Stimulated activated CD4-positive, alpha-beta T cell treated with anti-CD3 and anti-CD28 coated beads, TNF-alpha, amount 100 ng/mL, for 48 hours (primary cell): ENCODE measurements around the gene DENND1A.
"Not testable (repeated sequence)": the region's sequence is repeated elsewhere in the genome, so short reads cannot be mapped to it uniquely, and the experiment has no call there.

Experiments used
- DNase-seq, 3 donors: peaks; one replicate each; pipeline ENCODE4 v3.0.0-alpha.2; 2020; ENCODE audit warnings: low read depth in 3 of 3

Gene DENND1A

DNA sequence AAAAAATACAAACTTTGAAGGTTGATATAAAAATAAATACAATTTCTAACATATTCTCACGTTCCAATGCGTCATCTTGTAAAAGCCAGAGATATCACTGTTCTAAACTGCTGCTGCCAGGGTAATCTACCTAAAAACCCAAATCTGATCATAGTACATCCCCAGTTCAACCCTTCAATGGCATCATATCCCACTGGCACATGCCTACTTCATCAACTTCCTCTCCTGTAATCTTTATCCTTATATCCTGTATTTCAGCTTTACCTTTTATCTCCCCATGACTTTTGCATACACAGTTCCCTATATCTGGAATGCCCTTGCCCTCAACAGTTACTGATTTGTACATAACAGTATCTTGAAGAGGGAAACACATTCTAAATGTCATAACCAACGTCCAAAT lies 7.5 kb downstream of the DENND1A start:
- DNase-seq: no peak

DNA sequence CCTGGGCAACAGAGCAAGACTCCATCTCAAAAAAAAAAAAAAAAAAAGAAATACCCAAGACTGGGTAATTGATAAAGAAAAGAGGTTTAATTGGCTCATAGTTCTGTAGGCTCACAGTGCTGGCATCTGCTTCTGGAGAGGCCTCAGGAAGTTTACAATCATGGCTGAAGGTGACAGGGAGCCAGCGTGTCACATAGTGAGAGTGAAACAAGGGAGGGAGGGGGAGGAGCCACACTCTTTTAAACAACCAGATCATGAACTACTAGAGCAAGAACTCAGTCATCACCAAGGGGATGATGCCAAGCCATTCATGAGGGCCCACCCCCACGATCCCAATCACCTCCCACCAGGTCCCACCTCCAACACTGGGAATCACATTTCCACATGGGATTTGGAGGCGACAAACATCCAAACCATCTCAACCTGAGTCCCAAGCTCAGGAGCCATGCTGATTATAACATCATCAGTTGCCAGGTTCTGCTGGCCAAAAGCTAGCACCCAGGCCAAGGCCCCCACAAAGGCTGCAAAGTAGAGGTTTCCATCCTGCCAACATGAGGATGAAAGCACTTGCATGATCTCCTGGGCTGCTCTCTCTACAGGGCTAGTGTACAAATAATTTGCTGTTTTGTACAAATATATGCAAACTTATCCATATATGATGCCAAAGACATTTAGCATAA lies 15.3 kb downstream of the DENND1A start:
- peak in 1 of 3 donors; percentile 32 for DNase-seq

DNA sequence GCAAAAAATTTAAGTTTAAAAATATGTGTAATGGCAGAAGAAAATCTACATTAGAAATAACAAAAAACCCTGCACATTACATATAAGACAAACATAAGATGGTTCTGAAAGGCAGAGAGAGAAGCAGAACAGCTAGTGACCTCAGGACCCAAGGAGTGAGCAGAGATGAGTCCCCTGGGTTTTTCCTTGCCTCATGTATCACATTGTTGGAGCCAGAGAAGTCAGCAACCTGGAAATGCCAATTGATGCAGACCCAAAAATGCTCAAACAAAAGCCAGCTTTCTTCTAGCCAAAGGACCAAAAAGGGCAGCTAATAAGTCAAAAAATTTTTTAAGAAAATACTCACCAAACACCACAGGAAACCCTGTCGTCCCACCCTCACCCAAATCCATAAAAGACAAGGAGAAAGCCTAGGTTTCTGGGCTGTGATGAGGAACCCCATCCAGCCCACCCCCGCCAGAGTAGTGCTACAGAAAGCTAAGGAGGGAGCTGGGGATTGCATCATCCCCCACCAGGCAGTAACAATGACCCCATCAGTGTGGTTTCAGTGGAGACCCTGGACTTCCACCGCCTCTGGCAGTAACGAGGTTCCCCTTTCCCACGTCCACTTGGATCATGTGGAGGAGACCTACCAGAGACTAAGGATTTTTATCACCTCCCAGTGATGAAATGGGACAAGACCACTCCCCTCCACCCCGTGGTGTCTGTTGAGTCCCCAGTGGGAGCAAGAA lies 17.6 kb downstream of the DENND1A start:
- DNase-seq: no peak

DNA sequence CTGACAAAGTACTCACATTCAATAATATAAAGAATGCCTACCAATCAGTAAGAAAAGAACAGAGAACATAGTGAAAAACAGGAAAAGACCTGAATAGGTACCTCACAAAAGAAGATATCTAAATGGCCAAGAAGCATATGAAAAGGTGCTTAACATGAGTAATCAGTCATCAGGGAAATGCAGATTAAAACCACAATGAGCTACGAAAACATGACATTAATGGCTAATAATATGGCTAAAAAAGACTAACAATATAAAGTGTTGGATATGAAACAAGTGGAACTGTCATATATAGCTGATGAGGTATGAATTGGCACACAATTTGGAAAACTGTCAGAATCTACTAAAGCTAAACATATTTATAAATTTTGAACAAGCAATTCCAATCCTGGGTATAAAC lies 18.9 kb downstream of the DENND1A start:
- DNase-seq: no peak

DNA sequence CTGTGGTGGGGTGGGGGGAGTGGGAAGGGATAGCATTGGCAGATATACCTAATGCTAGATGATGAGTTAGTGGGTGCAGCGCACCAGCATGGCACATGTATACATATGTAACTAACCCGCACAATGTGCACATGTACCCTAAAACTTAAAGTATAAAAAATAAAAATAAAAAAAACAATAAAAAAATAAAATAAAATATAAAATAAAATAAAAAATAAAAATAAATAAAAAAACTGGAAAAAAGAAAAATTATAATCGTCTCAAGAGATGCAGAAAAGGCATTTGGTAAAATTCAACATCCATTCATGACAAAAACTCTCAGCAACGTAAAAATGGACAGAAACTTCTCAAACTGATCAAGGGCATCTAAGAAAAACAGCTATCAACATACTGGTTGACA lies 20.7 kb downstream of the DENND1A start:
- DNase-seq: not testable (repeated sequence)

DNA sequence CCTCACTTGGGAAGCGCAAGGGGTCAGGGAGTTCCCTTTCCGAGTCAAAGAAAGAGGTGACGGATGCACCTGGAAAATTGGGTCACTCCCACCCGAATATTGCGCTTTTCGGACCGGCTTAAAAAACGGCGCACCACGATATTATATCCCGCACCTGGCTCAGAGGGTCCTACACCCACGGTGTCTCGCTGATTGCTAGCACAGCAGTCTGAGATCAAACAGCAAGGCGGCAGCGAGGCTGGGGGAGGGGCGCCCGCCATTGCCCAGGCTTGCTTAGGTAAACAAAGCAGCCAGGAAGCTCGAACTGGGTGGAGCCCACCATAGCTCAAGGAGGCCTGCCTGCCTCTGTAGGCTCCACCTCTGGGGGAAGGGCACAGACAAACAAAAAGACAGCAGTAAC lies 26.4 kb downstream of the DENND1A start:
- DNase-seq: not testable (repeated sequence)

DNA sequence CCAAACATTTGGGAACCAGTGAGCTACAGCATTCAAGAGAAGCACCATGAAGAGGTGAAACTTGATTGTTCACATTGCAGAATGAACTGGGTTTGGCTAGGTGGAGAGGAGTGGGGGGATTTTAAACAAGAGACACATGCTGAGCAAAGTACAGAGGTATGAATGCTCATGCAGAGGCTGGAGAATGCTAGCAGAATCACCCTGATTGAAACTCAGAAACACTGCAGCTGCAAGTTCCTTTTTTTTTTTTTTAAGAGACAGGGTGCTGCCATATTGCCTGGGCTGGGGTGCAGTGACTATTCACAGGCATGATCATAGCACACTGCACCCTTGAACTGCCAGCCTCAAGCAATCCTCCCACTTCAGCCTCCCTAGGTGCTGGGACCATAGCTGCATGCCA lies 35.1 kb downstream of the DENND1A start:
- no peak for DNase-seq

DNA sequence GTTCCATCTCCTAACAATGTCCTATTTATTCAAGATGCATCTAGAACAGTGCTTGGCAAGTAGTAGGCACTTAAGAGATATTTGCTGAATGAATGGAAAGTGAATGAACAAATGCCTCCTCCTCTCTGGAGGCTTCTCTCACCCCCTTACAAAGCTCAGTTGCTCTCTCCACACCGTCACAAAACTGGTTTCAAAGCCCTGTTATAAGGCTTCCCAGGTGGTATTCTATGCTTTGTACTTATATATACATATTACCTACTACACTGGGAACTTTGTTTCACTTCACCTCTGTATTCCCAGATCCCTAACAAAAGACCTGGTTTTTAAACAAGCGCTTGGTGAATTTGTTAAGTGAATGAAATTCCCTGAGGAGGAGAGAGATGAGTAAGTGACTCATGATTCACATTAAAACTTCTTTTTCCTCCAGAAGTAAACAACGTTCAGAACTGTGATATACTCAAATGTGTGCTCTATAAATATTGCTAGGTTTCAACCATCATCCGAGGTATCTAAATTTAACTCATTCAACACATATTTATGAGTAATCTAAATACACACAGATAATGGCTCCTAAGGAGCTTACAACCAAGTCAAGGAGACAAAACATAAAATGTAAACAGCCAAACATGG lies 36.0 kb downstream of the DENND1A start:
- no peak for DNase-seq

DNA sequence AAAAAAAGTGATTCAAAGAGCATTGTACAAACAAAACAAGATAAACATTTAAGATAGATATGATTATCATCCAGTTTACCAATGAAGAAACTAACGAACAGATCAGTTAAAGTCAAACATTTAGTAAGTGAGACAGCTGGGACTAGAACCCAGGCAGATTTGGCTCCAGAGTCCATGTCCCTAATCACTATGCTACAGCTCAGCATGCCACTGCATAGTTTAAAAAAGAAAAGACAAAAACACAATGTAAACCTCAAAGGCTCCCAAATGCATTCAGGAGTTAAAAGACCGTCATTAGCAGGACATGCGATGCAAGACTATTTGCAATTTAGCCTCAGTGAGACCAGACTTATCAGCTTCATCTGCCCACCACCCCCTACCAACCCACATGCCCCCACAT lies 36.8 kb downstream of the DENND1A start:
- no peak for DNase-seq

DNA sequence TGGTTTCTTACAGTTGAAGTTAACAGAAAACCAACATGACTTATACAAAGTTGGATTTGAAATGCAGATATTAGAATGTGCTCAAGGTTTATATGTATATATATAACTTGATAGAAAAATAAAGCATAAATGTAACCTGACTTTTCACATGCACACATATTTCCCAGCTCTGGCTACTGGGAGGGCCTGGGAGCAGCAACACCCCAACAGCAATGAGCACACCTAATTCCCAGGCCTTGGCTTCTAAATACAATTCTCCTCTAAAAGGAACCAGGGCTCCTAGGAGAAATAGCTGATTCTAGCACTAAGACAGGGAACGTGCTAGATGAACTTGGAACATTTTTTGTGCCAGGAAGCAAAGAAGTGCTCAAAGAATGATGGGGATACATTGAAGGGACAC lies 42.1 kb downstream of the DENND1A start:
- DNase-seq: no peak

DNA sequence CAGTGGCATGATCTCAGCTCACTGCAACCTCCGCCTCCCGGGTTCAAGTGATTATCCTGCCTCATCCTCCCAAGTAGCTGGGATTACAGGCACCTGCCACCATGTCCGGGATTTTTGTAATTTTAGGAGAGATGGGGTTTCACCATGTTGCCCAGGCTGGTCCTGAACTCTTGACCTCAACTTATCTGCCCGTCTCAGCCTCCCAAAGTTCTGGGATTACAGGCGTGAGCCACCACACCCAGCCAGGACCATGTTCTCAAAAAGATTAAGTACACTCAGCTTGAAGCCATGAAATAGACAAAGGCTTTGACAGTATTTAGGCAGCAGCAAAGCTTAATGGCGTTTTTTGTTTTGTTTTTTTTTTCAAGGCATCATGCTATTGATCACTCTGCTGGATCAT lies 44.1 kb downstream of the DENND1A start:
- DNase-seq: not testable (repeated sequence)

DNA sequence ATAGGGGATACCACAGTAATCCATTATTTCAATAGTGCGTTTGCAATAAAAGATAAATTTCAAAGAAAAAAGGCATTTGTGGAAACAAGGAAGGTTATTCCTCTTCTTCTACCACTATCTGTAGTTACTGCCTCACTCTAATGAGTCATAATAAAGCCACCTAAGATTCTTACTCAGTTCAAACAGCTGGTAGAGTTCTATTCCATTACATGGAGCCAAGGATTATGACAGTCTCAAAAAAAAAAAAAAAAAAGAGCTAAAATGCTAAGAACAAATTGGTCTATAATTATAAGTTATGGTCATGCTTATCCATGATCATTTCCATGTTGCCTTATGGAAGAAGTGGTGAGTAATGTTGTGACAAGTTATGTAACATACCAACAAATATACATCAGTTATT lies 46.3 kb downstream of the DENND1A start:
- no peak for DNase-seq

DNA sequence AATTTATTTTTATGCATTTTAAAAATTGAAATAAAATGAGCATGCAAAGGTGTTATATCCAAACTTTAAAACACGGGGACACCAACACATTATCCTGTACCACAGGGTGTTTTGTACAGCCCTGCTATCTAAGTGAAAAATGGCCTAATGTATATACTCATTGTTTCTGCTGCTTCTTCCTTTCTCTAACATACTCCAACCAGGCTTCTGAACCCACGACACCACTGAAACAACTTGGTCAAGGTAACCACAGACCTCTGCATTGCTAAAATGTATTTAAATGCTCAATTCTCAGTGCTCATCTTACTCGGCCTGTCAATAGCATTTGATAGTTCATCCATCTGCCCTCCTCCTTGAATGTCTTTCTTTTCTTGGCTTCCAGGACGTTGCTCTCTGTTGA lies 48.3 kb downstream of the DENND1A start:
- no peak for DNase-seq

DNA sequence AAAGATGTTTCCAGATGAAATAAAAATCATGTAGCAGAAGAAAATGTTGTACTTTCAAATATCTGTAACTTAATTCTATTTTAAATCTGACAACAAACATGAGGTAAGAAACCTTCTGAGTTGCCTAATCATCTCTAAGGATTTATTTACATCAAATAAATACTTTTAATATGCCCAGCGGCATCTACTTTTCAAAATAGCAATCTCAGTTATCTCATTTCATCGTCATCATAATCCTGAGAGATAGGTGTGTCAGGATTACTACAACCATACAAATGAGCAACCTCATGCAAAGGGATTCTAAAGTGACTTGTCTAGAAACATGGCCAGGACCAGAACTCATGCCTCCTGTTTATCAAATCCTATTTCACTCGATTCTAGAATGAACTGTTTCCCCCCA lies 49.5 kb downstream of the DENND1A start:
- DNase-seq: no peak

DNA sequence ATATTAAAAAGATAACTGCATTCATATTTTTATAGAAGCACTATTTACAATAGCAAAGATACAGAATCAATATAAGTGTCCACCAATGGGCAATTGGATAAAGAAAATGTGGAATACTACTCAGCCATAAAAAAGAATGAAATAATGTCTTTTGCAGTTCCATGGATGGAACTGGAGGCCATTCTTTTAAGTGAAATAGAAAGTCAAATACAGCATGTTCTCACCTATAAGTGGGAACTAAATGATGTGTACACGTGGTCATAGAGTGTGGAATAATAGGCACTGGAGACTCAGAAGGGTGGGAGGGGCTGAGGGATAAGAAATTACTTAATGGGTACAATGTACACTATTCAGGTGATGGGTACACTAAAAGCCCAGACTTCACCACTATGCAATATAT lies 53.2 kb downstream of the DENND1A start:
- no peak for DNase-seq

DNA sequence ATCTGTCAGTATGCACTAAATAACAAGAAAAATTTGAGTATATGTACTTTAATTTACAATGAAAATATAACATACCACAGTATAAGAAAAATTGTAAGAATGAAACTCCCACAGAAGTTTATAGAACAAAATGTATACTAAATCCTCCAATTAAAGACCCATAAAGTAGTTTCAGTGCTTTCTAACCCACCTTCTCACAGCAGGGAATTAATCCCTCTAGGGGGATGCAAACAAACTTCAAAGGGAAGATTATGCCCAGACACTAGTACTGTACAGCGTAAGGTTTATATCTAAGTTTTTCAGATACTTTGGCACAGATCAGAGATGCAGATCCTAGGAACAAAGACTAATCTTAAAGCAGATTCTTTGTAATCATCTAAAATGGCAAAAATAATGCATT lies 57.2 kb downstream of the DENND1A start:
- no peak for DNase-seq

DNA sequence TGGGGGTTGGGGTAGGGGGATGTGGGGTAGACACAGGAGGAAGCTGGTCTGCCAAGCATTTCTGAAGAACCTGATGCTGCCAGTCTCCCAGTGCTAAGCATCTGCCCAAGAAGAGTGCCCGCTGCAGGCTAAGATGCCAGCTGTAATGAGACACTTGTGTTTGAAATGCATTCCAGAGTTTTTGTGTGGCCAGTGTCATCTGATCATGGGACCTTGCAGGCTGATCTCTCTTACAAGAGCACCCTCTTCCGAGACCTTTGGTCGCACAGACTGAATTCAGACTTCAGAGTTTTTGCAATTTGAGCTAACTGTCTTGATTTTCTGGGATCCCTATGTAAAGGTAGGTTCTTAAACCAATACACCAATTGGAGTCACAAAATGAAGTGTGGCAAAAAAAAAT lies 58.1 kb downstream of the DENND1A start:
- no peak for DNase-seq

DNA sequence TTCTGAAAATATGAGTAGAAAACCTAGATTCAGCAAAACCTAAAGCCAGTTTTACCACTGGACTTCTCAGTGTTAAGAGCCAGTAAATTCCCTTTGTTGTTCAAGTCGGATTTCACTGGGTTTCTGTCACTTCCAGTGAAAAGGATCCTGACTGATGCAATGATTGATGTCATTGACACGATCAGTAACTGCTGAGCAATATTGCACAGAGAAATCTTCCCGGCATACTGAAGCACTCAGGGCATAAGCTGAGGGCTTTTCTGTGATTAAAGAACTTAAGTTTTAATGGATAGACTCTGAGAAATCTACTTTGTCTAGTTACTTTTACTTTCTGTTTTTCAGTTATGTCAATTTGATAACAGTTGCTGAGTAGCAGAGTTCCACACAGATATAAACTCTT lies 61.9 kb downstream of the DENND1A start:
- DNase-seq: no peak

DNA sequence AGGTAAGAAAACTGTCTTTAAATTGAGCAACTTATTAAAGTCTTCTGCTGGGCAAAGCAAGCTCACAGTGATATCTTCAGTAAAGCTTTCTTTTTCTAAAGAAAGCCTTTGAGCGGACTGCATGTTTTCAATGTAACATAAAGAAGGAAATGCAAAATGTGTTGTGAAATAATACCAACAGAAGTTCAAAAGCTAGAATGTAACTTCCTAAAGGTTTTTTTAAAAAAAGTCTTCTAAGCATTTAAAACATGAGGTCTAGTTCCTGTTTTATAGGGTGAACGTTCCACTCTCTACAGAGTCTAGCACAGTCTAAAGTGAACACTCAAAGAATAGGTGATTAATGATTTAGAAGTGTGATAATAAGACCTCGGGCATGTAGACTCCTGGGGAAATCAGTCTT lies 62.9 kb downstream of the DENND1A start:
- no peak for DNase-seq

DNA sequence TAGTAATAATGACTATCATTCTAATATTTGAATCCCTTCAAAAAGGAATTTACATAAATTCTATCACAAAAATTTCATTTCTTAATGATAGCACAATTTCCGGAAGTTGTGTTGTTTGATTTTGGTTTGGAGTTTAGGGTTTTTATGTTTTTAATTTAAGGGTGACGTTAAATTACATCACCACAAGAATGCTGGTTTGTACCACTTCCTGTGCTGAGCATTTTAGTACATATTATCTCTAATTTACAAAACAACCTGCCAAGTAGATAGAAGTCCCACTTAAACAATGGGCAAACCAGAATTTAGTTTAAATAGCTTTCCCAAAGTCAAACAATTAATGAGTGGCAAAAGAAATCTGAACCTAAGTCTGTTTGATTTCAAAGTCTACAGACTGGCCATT lies 63.4 kb downstream of the DENND1A start:
- no peak for DNase-seq

DNA sequence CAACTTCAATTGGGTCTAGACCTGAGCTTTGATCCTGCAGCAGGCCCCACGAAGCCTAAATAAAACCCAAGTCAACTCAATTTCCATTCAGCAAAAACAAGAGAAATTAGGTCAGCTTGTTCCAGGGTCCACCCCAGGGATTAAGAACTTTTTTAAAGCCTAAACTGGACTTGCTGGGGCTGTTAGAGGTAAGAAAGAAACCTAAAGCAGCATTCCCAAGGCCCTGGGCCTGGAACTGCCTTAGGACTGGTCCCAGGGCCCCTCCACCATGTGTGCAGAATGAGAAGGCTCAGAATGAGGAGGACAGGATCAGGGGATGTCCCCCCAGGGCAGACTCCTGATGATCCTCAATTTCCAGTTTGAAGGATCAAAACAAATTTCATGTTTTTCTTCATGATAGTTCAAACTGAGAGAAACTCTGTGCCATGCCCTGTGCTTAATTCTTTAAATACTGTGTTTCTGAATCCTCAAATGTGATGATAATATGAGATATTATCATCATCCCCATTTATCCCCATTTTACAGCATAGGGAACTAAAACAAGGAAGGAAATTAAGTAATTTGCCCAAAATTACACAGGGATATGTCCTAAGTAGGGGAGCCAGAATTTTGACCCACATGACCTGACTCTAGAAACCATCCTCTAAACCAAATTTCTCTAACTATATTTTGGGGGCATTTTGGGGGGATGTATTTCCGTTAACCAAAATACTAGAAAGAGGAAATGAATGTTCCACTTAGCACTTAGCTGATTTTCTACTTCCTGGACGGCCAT lies 64.5 kb downstream of the DENND1A start:
- DNase-seq: no peak

DNA sequence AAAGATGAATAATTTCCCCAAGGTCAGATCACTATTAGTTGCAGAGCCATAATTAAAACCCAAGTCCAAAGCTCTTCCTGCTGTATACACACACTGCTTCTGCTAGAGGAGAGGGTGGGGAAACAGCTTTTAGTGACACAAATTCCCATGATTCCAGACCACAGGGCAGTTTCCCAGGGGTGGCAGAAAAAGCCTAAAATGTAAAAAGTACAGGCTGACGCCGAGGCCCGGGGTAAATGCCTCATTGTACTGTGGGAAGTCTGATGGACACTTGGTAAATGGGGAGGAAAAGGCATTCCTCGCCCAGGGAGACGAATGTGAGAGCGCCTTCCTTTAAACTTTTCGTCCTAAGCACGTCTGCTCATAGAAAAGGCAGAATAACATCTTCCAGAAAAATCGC lies 65.7 kb downstream of the DENND1A start:
- DNase-seq: no peak
